ENCODE data around the gene ZPBP2. TPM values are rescaled to one million over a fixed set of nuclear protein-coding genes. Genes with fewer than 3 reads are reported as not detected.
A peak's percentile ranks its signal among the peaks of the same experiment; 100 is the strongest.
"Not testable (repeated sequence)": the region's sequence is repeated elsewhere in the genome, so short reads cannot be mapped to it uniquely, and the experiment has no call there.

ZPBP2 gene
- polyA plus RNA-seq, 1 donor: 0.03 TPM

DNA sequence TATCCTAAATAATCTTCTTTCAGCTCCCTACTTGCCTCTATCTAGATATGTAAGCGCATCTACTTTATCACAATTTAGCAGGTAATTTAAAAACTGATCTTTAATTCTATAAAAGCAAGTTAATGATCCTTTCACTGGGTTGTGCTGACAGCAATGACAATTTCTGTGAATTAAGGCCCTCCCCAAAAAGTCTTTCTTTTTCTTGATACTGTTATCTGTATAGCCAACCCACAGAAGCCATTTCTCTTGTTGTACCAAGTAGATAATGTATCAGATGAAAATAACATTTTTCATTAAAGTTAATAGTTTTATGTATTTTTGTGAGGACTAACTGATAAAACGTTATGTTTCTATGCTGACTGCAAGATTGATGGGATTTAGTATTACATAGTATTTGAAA, 3.8 kb downstream of the ZPBP2 start:
- no peaks in the 10 kb centered on the region for H3K4me1 ChIP-seq (ENCODE audit: control insufficient read depth, insufficient read depth, low read length)
- no peak overlapping the region for H3K4me3 ChIP-seq (ENCODE audit: low read length)
- no peak for DNase-seq
- H3K27me3 ChIP-seq (ENCODE audit: control insufficient read depth, insufficient read depth, low read length): peaks cover 23% of the 10 kb centered on the region
- no peaks in the 10 kb centered on the region for H3K36me3 ChIP-seq (ENCODE audit: control insufficient read depth, insufficient read depth, low read length)
- WGBS (ENCODE audit: insufficient coverage, low lambda C conversion rate): 0% methylated on average over 1 of the region's 2 CpGs
- H3K27ac ChIP-seq (ENCODE audit: low read length): no peak overlapping the region
- H3K9me3 ChIP-seq (ENCODE audit: control insufficient read depth, low read depth, low read length): peaks cover 11% of the 10 kb centered on the region

DNA sequence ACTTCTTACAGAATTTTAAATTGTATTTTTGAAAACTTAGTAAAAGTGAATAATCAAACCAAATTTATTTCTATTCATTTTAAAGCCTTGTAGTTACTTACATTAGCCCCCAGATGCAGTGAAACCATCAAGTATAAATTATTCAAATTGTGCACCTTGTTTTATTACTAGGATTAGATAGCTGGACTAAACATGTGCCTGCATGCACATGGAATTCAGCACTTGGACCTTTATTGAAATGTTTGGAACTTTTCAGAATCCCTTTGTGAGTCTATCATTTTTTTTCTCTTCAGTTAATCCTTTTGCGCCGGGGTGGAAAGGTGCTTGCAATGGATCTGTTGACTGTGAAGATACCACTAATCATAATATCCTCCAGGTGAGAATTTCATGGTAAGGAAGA, 4.7 kb downstream of the ZPBP2 start:
- Histone ChIP-seq H3K36me3 (ENCODE audit: control insufficient read depth, insufficient read depth, low read length) (no peaks in the 10 kb centered on the region), H3K9me3 (ENCODE audit: control insufficient read depth, low read depth, low read length) (peaks cover 9% of the 10 kb centered on the region), H3K27ac (ENCODE audit: low read length) (no peak overlapping the region), H3K27me3 (ENCODE audit: control insufficient read depth, insufficient read depth, low read length) (peaks cover 14% of the 10 kb centered on the region), H3K4me3 (ENCODE audit: low read length) (no peak overlapping the region), H3K4me1 (ENCODE audit: control insufficient read depth, insufficient read depth, low read length) (no peaks in the 10 kb centered on the region)
- peak in 1 of 2 donors; percentile 52 for DNase-seq
- 20% methylated on average over 1 of the region's 2 CpGs for WGBS (ENCODE audit: insufficient coverage, low lambda C conversion rate)

DNA sequence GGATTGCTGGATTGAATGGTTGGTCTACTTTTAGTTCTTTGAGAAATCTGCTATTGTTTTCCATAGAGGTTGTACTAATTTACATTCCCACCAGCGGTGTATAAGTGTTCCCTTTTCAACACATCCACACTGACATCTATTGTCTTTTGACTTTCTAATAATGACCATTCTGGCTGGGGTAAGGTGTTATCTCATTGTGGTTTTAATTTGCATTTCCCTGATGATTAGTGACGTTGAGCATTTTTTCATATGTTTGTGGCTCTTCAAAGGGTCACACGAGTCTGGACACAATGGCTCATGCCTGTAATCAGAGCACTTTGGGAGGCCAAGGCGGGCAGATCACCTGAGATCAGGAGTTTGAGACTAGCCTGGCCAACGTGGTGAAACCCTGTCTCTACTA, 18.1 kb downstream of the ZPBP2 start:
- DNase-seq; H3K4me3 ChIP-seq (ENCODE audit: low read length); H3K4me1 ChIP-seq (ENCODE audit: control insufficient read depth, insufficient read depth, low read length); H3K27ac ChIP-seq (ENCODE audit: low read length); H3K9me3 ChIP-seq (ENCODE audit: control insufficient read depth, low read depth, low read length); H3K27me3 ChIP-seq (ENCODE audit: control insufficient read depth, insufficient read depth, low read length); H3K36me3 ChIP-seq (ENCODE audit: control insufficient read depth, insufficient read depth, low read length): not testable (repeated sequence)
- 80% methylated on average over 1 of the region's 5 CpGs for WGBS (ENCODE audit: insufficient coverage, low lambda C conversion rate)

DNA sequence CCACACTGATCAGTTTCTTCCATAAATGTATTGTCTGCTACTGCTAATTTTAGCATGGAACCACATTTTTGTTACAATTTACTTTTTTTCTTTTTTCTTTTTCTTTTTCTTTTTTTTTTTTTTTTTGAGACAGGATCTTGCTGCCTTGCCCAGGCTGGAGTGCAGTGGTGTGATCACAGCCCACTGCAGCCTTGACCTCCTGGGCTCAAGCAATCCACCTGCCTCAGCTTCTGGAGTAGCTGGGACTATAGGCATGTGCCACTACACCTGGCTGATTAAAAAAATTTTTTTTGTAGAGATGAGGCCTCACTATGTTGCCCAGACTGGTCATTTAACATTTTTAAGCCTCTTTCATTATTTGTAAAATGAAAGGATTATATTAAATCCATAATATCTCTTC, 19.1 kb downstream of the ZPBP2 start:
- Histone ChIP-seq H3K36me3 (ENCODE audit: control insufficient read depth, insufficient read depth, low read length) (no peaks in the 10 kb centered on the region), H3K4me1 (ENCODE audit: control insufficient read depth, insufficient read depth, low read length) (peaks cover 3% of the 10 kb centered on the region), H3K27me3 (ENCODE audit: control insufficient read depth, insufficient read depth, low read length) (no peaks in the 10 kb centered on the region), H3K27ac (ENCODE audit: low read length) (no peak overlapping the region), H3K9me3 (ENCODE audit: control insufficient read depth, low read depth, low read length) (no peaks in the 10 kb centered on the region), H3K4me3 (ENCODE audit: low read length) (no peak overlapping the region)
- no peak for DNase-seq

DNA sequence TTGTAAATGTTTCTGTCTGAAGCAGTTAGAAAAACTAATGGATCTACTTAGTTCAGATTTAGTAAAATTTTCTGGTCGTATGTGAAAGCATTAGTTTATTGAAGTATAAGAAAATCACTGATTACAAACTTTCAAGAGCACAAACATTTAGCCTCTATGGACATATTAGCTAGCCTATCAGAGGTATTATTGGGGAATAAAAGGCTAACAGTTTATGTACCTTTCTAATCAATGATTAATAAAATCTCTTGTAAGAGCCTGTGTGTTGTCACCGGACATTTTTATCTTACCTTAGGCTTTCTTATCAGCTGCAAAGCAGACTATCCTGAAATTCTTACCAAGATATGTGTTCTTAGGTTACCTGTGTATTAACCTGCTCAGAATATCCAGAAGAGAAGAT, 21.2 kb downstream of the ZPBP2 start:
- 33% methylated on average over 1 of the region's 2 CpGs for WGBS (ENCODE audit: insufficient coverage, low lambda C conversion rate)
- no peaks in the 10 kb centered on the region for H3K36me3 ChIP-seq (ENCODE audit: control insufficient read depth, insufficient read depth, low read length)
- DNase-seq: peak in 1 of 2 donors; percentile 19
- H3K27ac ChIP-seq (ENCODE audit: low read length): no peak overlapping the region
- no peak overlapping the region for H3K4me3 ChIP-seq (ENCODE audit: low read length)
- no peaks in the 10 kb centered on the region for H3K27me3 ChIP-seq (ENCODE audit: control insufficient read depth, insufficient read depth, low read length)
- peaks cover 3% of the 10 kb centered on the region for H3K4me1 ChIP-seq (ENCODE audit: control insufficient read depth, insufficient read depth, low read length)
- no peaks in the 10 kb centered on the region for H3K9me3 ChIP-seq (ENCODE audit: control insufficient read depth, low read depth, low read length)

DNA sequence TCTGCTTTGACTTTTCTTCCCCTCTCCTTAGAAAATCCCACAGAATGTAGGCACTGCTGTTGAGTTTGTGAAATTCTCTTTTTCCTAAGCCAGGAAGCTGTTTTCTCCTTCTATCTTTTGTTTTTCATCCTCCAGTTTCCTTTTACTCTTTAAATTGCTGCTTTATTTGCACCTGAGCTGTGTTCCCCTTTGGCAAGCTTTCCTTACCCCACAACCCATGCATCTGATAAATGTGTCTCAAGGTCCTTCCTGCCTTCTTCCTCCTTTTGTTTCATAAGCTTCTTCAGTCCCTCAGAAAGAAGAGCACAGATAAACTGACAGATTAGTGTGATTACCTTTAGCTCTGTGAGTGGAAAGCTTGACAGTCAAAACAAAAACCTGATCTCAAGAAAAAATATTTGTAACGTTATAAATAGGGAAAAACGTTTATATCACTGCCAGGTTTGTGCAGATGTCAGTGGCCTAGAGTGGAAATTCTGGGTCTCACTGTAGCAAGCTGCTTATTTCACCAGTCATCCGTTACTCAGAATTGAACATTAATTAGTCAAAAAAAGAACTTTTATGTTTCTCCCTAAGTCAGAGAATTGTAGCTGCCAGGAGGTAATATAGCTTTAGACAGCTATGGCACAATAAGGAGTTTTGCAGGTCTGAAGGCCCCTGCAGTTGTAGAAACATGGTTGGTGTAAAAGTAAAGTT, 26.8 kb downstream of the ZPBP2 start:
- WGBS (ENCODE audit: insufficient coverage, low lambda C conversion rate): no CpG with 5 or more reads among the region's 3 CpGs

DNA sequence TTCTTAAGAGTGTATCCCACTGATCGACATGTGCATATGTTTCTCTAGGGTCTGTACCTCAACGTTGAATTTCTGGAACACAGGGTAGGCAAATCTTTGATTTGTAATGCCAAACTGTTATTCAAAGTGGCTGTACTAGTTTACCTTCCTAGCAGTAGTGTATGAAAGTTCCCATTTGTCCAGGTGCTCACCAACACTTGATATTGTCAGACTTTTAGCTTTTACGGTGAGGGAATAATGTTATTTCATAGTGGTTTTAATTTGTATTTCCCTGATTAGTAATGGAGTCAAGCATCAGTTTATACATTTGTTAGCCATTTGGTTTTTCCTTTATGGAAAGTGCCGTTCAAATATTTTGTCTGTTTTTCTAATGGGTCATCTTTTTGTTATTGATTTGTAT, 30.1 kb downstream of the ZPBP2 start:
- no peak overlapping the region for H3K4me3 ChIP-seq (ENCODE audit: low read length)
- H3K36me3 ChIP-seq (ENCODE audit: control insufficient read depth, insufficient read depth, low read length): no peaks in the 10 kb centered on the region
- no peaks in the 10 kb centered on the region for H3K27me3 ChIP-seq (ENCODE audit: control insufficient read depth, insufficient read depth, low read length)
- 100% methylated on average over 1 of the region's 4 CpGs for WGBS (ENCODE audit: insufficient coverage, low lambda C conversion rate)
- H3K4me1 ChIP-seq (ENCODE audit: control insufficient read depth, insufficient read depth, low read length): no peaks in the 10 kb centered on the region
- H3K27ac ChIP-seq (ENCODE audit: low read length): no peak overlapping the region
- no peaks in the 10 kb centered on the region for H3K9me3 ChIP-seq (ENCODE audit: control insufficient read depth, low read depth, low read length)
- no peak for DNase-seq

More for the DNA sequence above, 26.8 kb downstream of the ZPBP2 start:
- Histone ChIP-seq H3K27ac (ENCODE audit: low read length) (no peak overlapping the region), H3K4me1 (ENCODE audit: control insufficient read depth, insufficient read depth, low read length) (no peaks in the 10 kb centered on the region), H3K27me3 (ENCODE audit: control insufficient read depth, insufficient read depth, low read length) (no peaks in the 10 kb centered on the region), H3K4me3 (ENCODE audit: low read length) (no peak overlapping the region), H3K36me3 (ENCODE audit: control insufficient read depth, insufficient read depth, low read length) (no peaks in the 10 kb centered on the region), H3K9me3 (ENCODE audit: control insufficient read depth, low read depth, low read length) (no peaks in the 10 kb centered on the region)
- no peak for DNase-seq

DNA sequence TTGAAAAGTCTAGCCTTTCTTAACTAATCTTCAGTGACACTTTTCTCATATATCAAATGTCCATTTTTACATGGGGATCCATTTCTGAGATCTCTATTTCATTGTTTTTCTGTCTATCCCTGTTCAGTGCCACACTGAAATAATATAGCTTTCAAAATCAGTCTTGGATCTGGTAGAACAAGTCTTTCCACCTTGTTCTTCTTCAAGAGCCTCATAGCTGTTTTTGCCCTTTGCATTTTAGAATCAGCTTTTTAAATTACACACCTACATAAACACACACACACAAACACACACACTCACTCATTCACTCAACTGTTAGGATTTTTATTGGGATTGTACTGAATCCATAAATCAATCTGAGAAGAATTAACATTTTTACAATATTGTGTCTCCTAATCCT, 31.2 kb downstream of the ZPBP2 start:
- DNase-seq: no peak
- no peaks in the 10 kb centered on the region for H3K9me3 ChIP-seq (ENCODE audit: control insufficient read depth, low read depth, low read length)
- no peaks in the 10 kb centered on the region for H3K27me3 ChIP-seq (ENCODE audit: control insufficient read depth, insufficient read depth, low read length)
- H3K36me3 ChIP-seq (ENCODE audit: control insufficient read depth, insufficient read depth, low read length): no peaks in the 10 kb centered on the region
- H3K4me1 ChIP-seq (ENCODE audit: control insufficient read depth, insufficient read depth, low read length): no peaks in the 10 kb centered on the region
- no peak overlapping the region for H3K27ac ChIP-seq (ENCODE audit: low read length)
- H3K4me3 ChIP-seq (ENCODE audit: low read length): no peak overlapping the region

DNA sequence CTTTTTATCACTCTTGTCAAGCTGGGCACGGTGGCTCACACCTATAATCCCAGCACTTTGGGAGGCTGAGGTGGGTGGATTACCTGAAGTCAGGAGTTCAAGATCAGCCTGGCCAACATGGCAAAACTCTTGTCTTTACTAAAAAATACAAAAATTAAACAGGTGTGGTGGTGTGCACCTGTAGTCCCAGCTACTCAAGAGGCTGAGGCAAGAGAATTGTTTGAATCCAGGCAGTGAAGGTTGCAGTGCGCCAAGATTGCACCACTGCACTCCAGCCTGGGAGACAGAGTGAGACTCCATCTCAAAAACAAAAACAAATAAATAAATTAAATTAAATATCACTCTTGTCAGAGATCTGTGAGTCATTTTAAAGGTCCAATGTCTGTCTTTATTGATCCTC, 34.0 kb downstream of the ZPBP2 start:
- H3K27ac ChIP-seq (ENCODE audit: low read length); H3K4me1 ChIP-seq (ENCODE audit: control insufficient read depth, insufficient read depth, low read length); H3K27me3 ChIP-seq (ENCODE audit: control insufficient read depth, insufficient read depth, low read length); DNase-seq; H3K9me3 ChIP-seq (ENCODE audit: control insufficient read depth, low read depth, low read length); H3K36me3 ChIP-seq (ENCODE audit: control insufficient read depth, insufficient read depth, low read length); H3K4me3 ChIP-seq (ENCODE audit: low read length): not testable (repeated sequence)
- WGBS (ENCODE audit: insufficient coverage, low lambda C conversion rate): no CpG with 5 or more reads among the region's 2 CpGs

DNA sequence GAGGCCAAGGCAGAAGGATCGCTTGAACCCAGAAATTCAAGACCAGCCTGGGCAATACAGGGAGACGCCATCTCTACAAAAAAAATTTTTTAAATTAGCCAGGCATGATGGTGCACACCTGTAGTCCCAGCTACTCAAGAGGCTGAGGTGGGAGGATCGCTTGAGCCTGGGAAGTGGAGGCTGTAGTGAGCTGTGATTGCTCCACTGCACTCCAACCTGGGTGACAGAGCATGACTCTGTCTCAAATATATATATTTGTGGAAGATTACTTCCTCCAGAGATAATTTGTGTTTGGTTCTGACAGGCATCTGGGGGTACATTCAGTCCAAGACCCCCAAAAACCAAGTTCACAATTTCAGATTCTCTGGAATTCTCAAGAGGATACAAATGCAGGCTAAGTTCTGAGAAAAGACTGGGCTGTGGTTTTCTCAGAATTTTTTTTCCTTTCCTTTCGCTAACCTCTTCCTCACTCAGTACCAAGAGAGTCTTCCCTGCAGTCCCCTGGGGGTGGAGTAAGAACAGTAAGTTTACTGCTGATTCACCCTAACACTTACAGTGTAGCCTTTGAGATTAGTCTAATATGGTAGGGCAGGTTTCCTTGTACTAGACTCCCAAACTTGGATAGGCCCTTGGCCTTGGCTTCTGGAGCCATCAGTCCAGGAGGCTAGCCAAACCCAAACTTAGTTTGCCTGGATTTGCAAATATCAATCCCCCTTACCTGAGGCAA, 35.3 kb downstream of the ZPBP2 start:
- peaks cover 9% of the 10 kb centered on the region for H3K4me1 ChIP-seq (ENCODE audit: control insufficient read depth, insufficient read depth, low read length)
- 100% methylated on average over 1 of the region's 4 CpGs for WGBS (ENCODE audit: insufficient coverage, low lambda C conversion rate)
- H3K27ac ChIP-seq (ENCODE audit: low read length): no peak overlapping the region
- H3K36me3 ChIP-seq (ENCODE audit: control insufficient read depth, insufficient read depth, low read length): peaks cover 7% of the 10 kb centered on the region
- no peaks in the 10 kb centered on the region for H3K27me3 ChIP-seq (ENCODE audit: control insufficient read depth, insufficient read depth, low read length)
- no peaks in the 10 kb centered on the region for H3K9me3 ChIP-seq (ENCODE audit: control insufficient read depth, low read depth, low read length)
- H3K4me3 ChIP-seq (ENCODE audit: low read length): no peak overlapping the region
- DNase-seq: no peak

DNA sequence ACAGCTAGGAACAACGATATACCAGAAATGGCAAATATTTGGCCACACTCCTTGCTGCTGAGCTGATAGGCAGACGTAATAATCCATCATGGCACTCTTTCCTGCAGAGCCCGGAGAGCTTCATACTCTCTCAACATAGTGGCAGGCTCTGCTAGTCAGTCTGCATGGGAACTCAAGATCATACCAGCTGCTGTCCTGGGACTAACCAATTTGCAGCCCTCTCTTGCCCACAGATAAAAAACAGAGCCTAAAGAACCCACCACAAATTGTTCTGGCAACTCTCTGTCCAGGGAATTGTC, 36.9 kb downstream of the ZPBP2 start:
- no CpG with 5 or more reads among the region's 3 CpGs for WGBS (ENCODE audit: insufficient coverage, low lambda C conversion rate)
- Histone ChIP-seq H3K27me3 (ENCODE audit: control insufficient read depth, insufficient read depth, low read length) (no peaks in the 10 kb centered on the region), H3K36me3 (ENCODE audit: control insufficient read depth, insufficient read depth, low read length) (peaks cover 16% of the 10 kb centered on the region)

More for the DNA sequence above, 36.9 kb downstream of the ZPBP2 start:
- Histone ChIP-seq H3K4me1 (ENCODE audit: control insufficient read depth, insufficient read depth, low read length) (peaks cover 9% of the 10 kb centered on the region), H3K4me3 (ENCODE audit: low read length) (no peak overlapping the region), H3K9me3 (ENCODE audit: control insufficient read depth, low read depth, low read length) (no peaks in the 10 kb centered on the region), H3K27ac (ENCODE audit: low read length) (peak overlapping the region; percentile 46)
- no peak for DNase-seq
